GM18505 (cell line): Measurements from ENCODE around the gene AFF2.
"Not testable (repeated sequence)": the region's sequence is repeated elsewhere in the genome, so short reads cannot be mapped to it uniquely, and the experiment has no call there.

Source experiments
- ATAC-seq: cut with Tn5 transposase; IDR thresholded peaks from one replicate; pipeline ENCODE4 v1.9.1; 2021; ENCODE audit not compliant: unreplicated experiment
- POLR2A ChIP-seq: IDR thresholded peaks from 4 replicates; pipeline ENCODE4 v1.6.1; 2011; ENCODE audit warnings: borderline replicate concordance; ENCODE audit not compliant: insufficient read depth, insufficient read length; ENCODE audit errors: extremely low read depth

AFF2 gene

GRCh38 chrX:148865277-148866210 is 365.1 kb downstream of the AFF2 start:
- no peak for TF ChIP-seq POLR2A
- ATAC-seq, result no peak

GRCh38 chrX:148867596-148867995 is 367.2 kb downstream of the AFF2 start:
- no peak for TF ChIP-seq POLR2A
- ATAC-seq, result no peak

- ATAC-seq, result no peak
- no peak for TF ChIP-seq POLR2A
Observed at GRCh38 chrX:148871422-148872160, 371.2 kb downstream of the AFF2 start.

- TF ChIP-seq POLR2A, result no peak
- ATAC-seq, result no peak
Observed at GRCh38 chrX:148872161-148872535, 371.7 kb downstream of the AFF2 start.

GRCh38 chrX:148872881-148873280 is 372.5 kb downstream of the AFF2 start:
- no peak for ATAC-seq
- no peak for TF ChIP-seq POLR2A

GRCh38 chrX:148874636-148875246 is 374.3 kb downstream of the AFF2 start:
- no peak for ATAC-seq

GRCh38 chrX:148878371-148878770 is 378.0 kb downstream of the AFF2 start:
- no peak for TF ChIP-seq POLR2A
- ATAC-seq, result no peak

More at GRCh38 chrX:148874636-148875246, 374.3 kb downstream of the AFF2 start:
- TF ChIP-seq POLR2A, result no peak

- no peak for TF ChIP-seq POLR2A
Observed at GRCh38 chrX:148885203-148885602, 384.8 kb downstream of the AFF2 start.

GRCh38 chrX:148893395-148893794 is 393.0 kb downstream of the AFF2 start:
- ATAC-seq, result no peak
- no peak for TF ChIP-seq POLR2A

More at GRCh38 chrX:148885203-148885602, 384.8 kb downstream of the AFF2 start:
- no peak for ATAC-seq

- ATAC-seq, result no peak
- no peak for TF ChIP-seq POLR2A
Observed at GRCh38 chrX:148902581-148902980, 402.2 kb downstream of the AFF2 start.

GRCh38 chrX:148903176-148903575 is 402.8 kb downstream of the AFF2 start:
- no peak for TF ChIP-seq POLR2A
- ATAC-seq, result no peak

GRCh38 chrX:148904421-148905111 is 404.1 kb downstream of the AFF2 start:
- no peak for TF ChIP-seq POLR2A
- no peak for ATAC-seq

GRCh38 chrX:148905400-148905799 is 405.0 kb downstream of the AFF2 start:
- TF ChIP-seq POLR2A, result no peak

GRCh38 chrX:148906628-148907027 is 406.2 kb downstream of the AFF2 start:
- not testable (repeated sequence) for ATAC-seq

More at GRCh38 chrX:148905400-148905799, 405.0 kb downstream of the AFF2 start:
- no peak for ATAC-seq

GRCh38 chrX:148909758-148910157 is 409.3 kb downstream of the AFF2 start:
- no peak for TF ChIP-seq POLR2A
- ATAC-seq, result no peak
